Glutamatergic neuron (in vitro differentiated cells): ENCODE measurements around the gene PLTP. TPM values are rescaled to one million over a fixed set of nuclear protein-coding genes. Genes with fewer than 3 reads are reported as not detected.
"Not testable (repeated sequence)": the region's sequence is repeated elsewhere in the genome, so short reads cannot be mapped to it uniquely, and the experiment has no call there.

Experiments
- DNase-seq: peaks from one replicate; pipeline ENCODE4 v3.0.0; 2022
- H3K27ac Mint-ChIP-seq: one replicate; pipeline ENCODE4 v1.8.0; 2020; ENCODE audit warnings: mild to moderate bottlenecking, mixed read lengths, inconsistent platforms; ENCODE audit not compliant: unreplicated experiment
- H3K27me3 Mint-ChIP-seq: one replicate; pipeline ENCODE4 v1.8.0; 2020; ENCODE audit warnings: mild to moderate bottlenecking, moderate library complexity, mixed read lengths, inconsistent platforms; ENCODE audit not compliant: unreplicated experiment
- H3K36me3 Mint-ChIP-seq: one replicate; pipeline ENCODE4 v1.8.0; 2020; ENCODE audit warnings: mild to moderate bottlenecking, mixed read lengths, inconsistent platforms; ENCODE audit not compliant: unreplicated experiment
- H3K4me1 Mint-ChIP-seq: one replicate; pipeline ENCODE4 v1.8.0; 2020; ENCODE audit warnings: mild to moderate bottlenecking, low read depth, mixed read lengths, inconsistent platforms; ENCODE audit not compliant: unreplicated experiment
- H3K4me3 Mint-ChIP-seq: one replicate; pipeline ENCODE4 v1.8.0; 2020; ENCODE audit warnings: mild to moderate bottlenecking, mixed read lengths, inconsistent platforms; ENCODE audit not compliant: unreplicated experiment
- H3K9me3 Mint-ChIP-seq: one replicate; pipeline ENCODE4 v1.8.0; 2020; ENCODE audit warnings: mild to moderate bottlenecking, moderate library complexity, mixed read lengths, inconsistent platforms; ENCODE audit not compliant: unreplicated experiment
- total RNA-seq: library from RNA; stranded (reverse); fragmentation: NEBNext Ultra II Directional; extraction: Animal tissue kit (Norgen Biotek cat#: 25700); gene quantifications from one replicate; pipeline ENCODE4 v1.2.1, GENCODE V29; 2021; ENCODE audit not compliant: unreplicated experiment
- TF ChIP-seq, protein P1 (sequence below): fragments of 200-600 bp; sonication (generic); IDR thresholded peaks from one replicate; pipeline ENCODE4 v1.5.0; 2021; ENCODE audit not compliant: partially characterized antibody, unreplicated experiment

Gene PLTP
- total RNA-seq, 1 donor from 2014 or later, result 29.7 TPM

GRCh38 chr20:45957021-45957941 lies 45.3 kb upstream of the PLTP start:
- no peaks in the 10 kb centered on the region for H3K9me3 Mint-ChIP-seq
- H3K4me1 Mint-ChIP-seq, result no peaks in the 10 kb centered on the region
- TF ChIP-seq, protein P1, sequence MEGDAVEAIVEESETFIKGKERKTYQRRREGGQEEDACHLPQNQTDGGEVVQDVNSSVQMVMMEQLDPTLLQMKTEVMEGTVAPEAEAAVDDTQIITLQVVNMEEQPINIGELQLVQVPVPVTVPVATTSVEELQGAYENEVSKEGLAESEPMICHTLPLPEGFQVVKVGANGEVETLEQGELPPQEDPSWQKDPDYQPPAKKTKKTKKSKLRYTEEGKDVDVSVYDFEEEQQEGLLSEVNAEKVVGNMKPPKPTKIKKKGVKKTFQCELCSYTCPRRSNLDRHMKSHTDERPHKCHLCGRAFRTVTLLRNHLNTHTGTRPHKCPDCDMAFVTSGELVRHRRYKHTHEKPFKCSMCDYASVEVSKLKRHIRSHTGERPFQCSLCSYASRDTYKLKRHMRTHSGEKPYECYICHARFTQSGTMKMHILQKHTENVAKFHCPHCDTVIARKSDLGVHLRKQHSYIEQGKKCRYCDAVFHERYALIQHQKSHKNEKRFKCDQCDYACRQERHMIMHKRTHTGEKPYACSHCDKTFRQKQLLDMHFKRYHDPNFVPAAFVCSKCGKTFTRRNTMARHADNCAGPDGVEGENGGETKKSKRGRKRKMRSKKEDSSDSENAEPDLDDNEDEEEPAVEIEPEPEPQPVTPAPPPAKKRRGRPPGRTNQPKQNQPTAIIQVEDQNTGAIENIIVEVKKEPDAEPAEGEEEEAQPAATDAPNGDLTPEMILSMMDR, result no peak
- H3K27ac Mint-ChIP-seq, result no peak overlapping the region
- no peaks in the 10 kb centered on the region for H3K27me3 Mint-ChIP-seq
- DNase-seq, result no peak
- no peak overlapping the region for H3K4me3 Mint-ChIP-seq
- peaks cover 5% of the 10 kb centered on the region for H3K36me3 Mint-ChIP-seq

- not testable (repeated sequence) for H3K27ac Mint-ChIP-seq, H3K36me3 Mint-ChIP-seq, H3K27me3 Mint-ChIP-seq, H3K9me3 Mint-ChIP-seq, H3K4me3 Mint-ChIP-seq, H3K4me1 Mint-ChIP-seq, DNase-seq
Observed at GRCh38 chr20:45956326-45956725, 44.4 kb upstream of the PLTP start.

GRCh38 chr20:45953672-45954071 lies 41.7 kb upstream of the PLTP start:
- H3K4me3 Mint-ChIP-seq, result no peak overlapping the region

GRCh38 chr20:45952861-45953260 lies 40.9 kb upstream of the PLTP start:
- no peaks in the 10 kb centered on the region for H3K36me3 Mint-ChIP-seq
- H3K9me3 Mint-ChIP-seq, result peaks cover 11% of the 10 kb centered on the region
- H3K4me3 Mint-ChIP-seq, result no peak overlapping the region
- peaks cover 2% of the 10 kb centered on the region for H3K27me3 Mint-ChIP-seq
- H3K4me1 Mint-ChIP-seq, result no peaks in the 10 kb centered on the region
- TF ChIP-seq, protein P1, result no peak
- no peak for DNase-seq
- no peak overlapping the region for H3K27ac Mint-ChIP-seq

More at GRCh38 chr20:45953672-45954071, 41.7 kb upstream of the PLTP start:
- TF ChIP-seq, protein P1, result no peak
- Mint-ChIP-seq H3K9me3 (peaks cover 11% of the 10 kb centered on the region), H3K36me3 (peaks cover 3% of the 10 kb centered on the region), H3K4me1 (no peaks in the 10 kb centered on the region), H3K27me3 (peaks cover 2% of the 10 kb centered on the region), H3K27ac (no peak overlapping the region)
- no peak for DNase-seq

DNA sequence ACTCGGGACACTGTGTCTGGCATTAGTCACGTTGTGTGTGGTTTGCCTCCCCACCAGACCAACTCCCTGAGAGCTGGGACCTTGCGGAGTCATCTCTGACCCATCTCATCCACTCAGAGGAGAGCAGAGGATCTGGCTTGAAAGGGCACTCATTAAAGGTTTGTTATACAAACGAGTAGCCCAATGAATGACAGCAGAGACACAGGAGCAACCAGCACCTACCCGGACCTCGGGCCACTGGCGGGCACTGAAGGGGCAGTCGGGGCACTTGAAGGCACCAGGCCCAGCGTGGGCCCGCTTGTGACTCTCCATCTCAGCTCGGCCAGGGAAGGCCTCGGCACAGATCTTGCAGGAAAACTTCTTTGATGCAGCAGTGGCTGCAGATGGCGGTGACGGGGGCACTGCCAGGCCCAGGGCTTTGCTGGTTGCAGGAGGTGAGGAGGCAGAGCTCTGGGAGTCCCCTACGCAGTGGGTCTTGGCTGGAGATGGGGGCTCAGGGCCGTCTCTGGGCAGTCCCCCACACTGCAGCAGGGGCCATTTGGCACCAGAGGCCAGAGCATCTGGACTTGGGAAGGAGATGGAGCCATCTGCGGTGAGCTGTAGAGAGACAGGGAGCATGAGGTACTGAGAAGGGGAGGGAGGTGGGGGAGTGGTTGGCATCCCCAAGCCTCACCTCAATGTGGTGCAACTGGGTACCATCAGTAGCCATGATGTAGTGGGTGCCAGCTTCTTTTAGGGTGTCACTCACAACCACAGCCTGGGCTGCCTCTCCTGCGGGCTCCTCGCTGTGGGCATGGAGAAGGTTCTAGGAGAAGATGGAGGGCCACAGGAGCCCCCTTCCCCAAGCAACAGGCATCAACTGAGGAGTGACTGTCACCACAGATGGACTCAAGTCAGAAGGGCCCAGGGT lies 40.2 kb upstream of the PLTP start:
- no peak overlapping the region for H3K4me3 Mint-ChIP-seq
- no peak overlapping the region for H3K27ac Mint-ChIP-seq
- H3K27me3 Mint-ChIP-seq, result peaks cover 2% of the 10 kb centered on the region

More for the DNA sequence above, 40.2 kb upstream of the PLTP start:
- TF ChIP-seq, protein P1, result no peak
- peaks cover 11% of the 10 kb centered on the region for H3K9me3 Mint-ChIP-seq
- no peak for DNase-seq
- no peaks in the 10 kb centered on the region for H3K4me1 Mint-ChIP-seq
- H3K36me3 Mint-ChIP-seq, result no peaks in the 10 kb centered on the region
